Nephron progenitor cell (in vitro differentiated cells): ENCODE measurements around the gene HMG20A.

ENCODE experiments used
- DNase-seq: peaks from one replicate; pipeline ENCODE4 v3.0.0; 2021
- H3K27ac Mint-ChIP-seq: 2 replicates; pipeline ENCODE4 v1.8.0; 2021; ENCODE audit warnings: mild to moderate bottlenecking, moderate library complexity, mixed read lengths
- H3K27me3 Mint-ChIP-seq: 2 replicates; pipeline ENCODE4 v1.8.0; 2021; ENCODE audit warnings: mild to moderate bottlenecking, low read depth, mixed read lengths; ENCODE audit not compliant: poor library complexity
- H3K36me3 Mint-ChIP-seq: 2 replicates; pipeline ENCODE4 v1.8.0; 2021; ENCODE audit warnings: low read depth, mixed read lengths
- H3K4me1 Mint-ChIP-seq: 2 replicates; pipeline ENCODE4 v1.8.0; 2021; ENCODE audit warnings: mixed read lengths
- H3K4me3 Mint-ChIP-seq: 2 replicates; pipeline ENCODE4 v1.8.0; 2021; ENCODE audit warnings: mild to moderate bottlenecking, moderate library complexity, mixed read lengths
- H3K9me3 Mint-ChIP-seq: 2 replicates; pipeline ENCODE4 v1.8.0; 2021; ENCODE audit warnings: mild to moderate bottlenecking, moderate library complexity, mixed read lengths
- TF ChIP-seq, protein P1 (sequence below): fragments of 200-600 bp; sonication (generic); IDR thresholded peaks from 2 replicates; pipeline ENCODE4 v1.5.0; 2021; ENCODE audit warnings: antibody characterized with exemption

Gene HMG20A

DNA sequence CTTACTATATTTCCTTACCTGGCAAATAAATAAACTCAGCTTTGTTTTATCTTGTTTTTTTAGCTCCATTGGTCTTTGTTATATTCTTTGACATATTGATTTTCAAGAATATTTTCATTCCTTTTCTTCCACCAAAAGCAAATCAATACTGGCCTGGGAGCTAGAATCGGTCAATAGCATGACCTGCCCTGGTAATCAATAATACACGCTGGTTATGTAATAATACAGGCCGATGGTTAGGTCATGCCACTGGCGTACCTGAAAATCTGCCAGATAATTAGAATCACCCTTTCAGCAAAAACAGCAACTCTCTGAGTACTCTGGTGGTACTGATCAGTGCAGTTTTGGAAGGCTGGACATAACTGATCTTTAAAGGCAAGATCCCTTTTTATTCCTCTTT lies 40.7 kb upstream of the HMG20A start:
- DNase-seq: no peak
- Mint-ChIP-seq H3K4me1 (no peaks in the 10 kb centered on the region), H3K36me3 (no peaks in the 10 kb centered on the region), H3K27me3 (peaks cover 4% of the 10 kb centered on the region), H3K4me3 (no peak overlapping the region), H3K9me3 (no peaks in the 10 kb centered on the region), H3K27ac (no peak overlapping the region)
- TF ChIP-seq, protein P1, sequence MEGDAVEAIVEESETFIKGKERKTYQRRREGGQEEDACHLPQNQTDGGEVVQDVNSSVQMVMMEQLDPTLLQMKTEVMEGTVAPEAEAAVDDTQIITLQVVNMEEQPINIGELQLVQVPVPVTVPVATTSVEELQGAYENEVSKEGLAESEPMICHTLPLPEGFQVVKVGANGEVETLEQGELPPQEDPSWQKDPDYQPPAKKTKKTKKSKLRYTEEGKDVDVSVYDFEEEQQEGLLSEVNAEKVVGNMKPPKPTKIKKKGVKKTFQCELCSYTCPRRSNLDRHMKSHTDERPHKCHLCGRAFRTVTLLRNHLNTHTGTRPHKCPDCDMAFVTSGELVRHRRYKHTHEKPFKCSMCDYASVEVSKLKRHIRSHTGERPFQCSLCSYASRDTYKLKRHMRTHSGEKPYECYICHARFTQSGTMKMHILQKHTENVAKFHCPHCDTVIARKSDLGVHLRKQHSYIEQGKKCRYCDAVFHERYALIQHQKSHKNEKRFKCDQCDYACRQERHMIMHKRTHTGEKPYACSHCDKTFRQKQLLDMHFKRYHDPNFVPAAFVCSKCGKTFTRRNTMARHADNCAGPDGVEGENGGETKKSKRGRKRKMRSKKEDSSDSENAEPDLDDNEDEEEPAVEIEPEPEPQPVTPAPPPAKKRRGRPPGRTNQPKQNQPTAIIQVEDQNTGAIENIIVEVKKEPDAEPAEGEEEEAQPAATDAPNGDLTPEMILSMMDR: no peak

DNA sequence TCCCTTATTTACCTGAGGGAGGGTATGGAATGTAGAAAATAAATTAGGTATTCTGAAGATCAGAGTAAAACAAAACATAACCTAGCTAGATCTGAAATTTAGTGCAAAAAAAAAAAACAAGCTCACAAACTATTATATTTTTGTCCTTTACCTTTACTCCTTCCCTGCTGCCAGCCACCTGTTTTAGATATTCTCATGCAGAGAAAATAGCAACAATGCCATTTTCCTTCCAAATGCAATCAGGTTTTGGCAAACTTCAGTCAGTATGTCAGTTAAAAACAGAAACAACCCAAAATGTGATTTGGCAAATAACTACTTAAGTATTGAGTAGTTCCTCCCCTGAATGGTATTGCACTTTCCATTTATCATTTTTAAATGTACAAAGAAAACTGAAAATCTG lies 36.6 kb upstream of the HMG20A start:
- H3K27me3 Mint-ChIP-seq: peaks cover 4% of the 10 kb centered on the region
- H3K36me3 Mint-ChIP-seq: no peaks in the 10 kb centered on the region
- H3K9me3 Mint-ChIP-seq: no peaks in the 10 kb centered on the region
- TF ChIP-seq, protein P1: no peak
- DNase-seq: no peak
- H3K4me1 Mint-ChIP-seq: no peaks in the 10 kb centered on the region
- H3K27ac Mint-ChIP-seq: no peak overlapping the region
- no peak overlapping the region for H3K4me3 Mint-ChIP-seq

DNA sequence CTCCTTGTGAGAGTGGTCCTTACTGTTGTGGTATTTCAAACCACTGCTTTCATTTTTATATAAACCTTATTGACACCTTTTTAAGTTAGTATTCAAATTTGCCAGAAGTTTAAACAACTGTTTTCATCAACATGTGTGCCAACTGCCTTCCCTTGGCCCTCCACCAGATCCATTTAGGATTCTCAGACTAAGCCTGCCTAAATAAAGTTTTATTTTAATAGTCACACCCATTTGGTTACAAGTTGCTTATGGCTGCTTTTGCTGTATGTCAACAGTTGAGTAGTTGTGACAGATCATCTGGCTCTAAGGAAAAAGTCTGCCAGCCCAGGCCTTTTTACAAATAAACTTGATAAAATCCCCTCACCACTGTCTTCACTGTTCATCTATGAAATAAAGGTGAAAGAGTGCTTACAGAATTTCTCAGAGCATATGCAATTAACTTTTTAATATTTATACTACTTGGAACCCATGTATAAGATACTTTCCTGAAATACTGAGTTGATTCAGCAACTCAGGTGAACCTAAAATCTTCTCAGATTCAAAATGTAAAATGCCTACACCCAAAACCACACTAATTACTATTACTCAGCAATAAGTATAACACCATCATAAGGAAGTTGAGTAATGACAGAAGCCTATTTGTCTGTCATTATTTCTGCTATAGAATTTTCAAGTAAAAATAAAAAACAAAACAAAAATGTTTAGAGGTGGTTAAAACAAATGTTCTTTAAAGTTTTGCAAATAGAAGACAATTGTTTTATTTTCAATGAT lies 35.9 kb upstream of the HMG20A start:
- TF ChIP-seq, protein P1: no peak
- DNase-seq: no peak
- Mint-ChIP-seq H3K36me3 (no peaks in the 10 kb centered on the region), H3K4me3 (no peak overlapping the region), H3K27ac (no peak overlapping the region), H3K27me3 (peaks cover 4% of the 10 kb centered on the region), H3K9me3 (no peaks in the 10 kb centered on the region), H3K4me1 (no peaks in the 10 kb centered on the region)

DNA sequence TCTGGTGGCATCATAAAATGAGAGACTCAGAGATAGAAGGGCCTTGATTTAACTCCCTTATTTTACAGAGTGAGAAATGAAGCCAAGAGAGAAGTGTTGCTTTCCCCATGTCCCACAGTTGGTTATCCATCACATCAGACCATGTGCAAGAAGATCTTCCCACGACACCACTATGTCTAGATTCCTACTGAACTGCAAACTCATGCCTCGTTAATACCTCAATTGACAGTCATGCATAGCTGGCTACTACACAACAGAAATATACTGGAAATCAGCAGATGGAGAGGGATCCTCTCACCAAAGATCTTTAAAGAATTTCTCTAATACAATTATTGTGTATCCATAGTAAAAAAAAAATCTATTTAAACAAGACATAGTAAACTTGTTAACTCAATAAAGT lies 34.1 kb upstream of the HMG20A start:
- Mint-ChIP-seq H3K36me3 (no peaks in the 10 kb centered on the region), H3K9me3 (no peaks in the 10 kb centered on the region), H3K27me3 (no peaks in the 10 kb centered on the region), H3K27ac (no peak overlapping the region), H3K4me1 (no peaks in the 10 kb centered on the region), H3K4me3 (no peak overlapping the region)
- no peak for DNase-seq
- TF ChIP-seq, protein P1: no peak

DNA sequence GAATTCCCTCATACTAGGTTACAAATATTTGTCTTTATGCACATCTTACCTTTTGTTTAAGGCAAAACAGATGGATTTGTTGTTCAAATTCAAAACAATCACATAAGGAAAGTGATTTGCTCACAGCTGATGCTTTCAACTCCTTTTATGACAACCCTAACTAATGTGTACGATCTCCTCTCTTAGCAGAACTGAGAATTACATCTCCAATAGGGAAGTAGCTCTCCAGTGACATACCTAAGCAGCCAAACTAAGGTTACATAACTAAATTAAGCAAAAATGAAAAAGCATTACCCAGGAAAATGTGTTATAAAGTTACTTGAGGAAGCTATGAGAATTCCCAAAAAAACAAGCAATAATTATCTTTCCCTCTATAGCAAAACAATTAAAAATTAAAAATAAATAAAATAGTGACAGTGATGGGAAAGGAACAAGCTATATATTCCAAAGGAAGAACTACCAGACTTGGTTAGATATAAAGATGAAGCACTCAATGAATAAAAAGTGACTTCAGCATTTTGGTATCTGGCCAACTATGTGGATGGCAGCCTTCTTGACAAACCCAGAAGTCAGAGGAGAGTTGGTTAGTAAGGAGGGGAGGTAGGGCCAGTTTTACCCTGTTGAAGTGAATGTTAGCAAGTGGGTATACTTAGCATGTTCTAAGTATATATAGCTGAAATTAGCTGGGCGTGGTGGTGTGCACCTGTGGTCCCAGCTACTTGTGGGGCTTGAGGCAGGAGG lies 33.2 kb upstream of the HMG20A start:
- Mint-ChIP-seq H3K27me3 (no peaks in the 10 kb centered on the region), H3K9me3 (no peaks in the 10 kb centered on the region), H3K4me1 (no peaks in the 10 kb centered on the region), H3K4me3 (no peak overlapping the region), H3K27ac (no peak overlapping the region), H3K36me3 (no peaks in the 10 kb centered on the region)
- TF ChIP-seq, protein P1: no peak
- no peak for DNase-seq
